ENCODE results near the gene MPND.

The MPND gene

DNA sequence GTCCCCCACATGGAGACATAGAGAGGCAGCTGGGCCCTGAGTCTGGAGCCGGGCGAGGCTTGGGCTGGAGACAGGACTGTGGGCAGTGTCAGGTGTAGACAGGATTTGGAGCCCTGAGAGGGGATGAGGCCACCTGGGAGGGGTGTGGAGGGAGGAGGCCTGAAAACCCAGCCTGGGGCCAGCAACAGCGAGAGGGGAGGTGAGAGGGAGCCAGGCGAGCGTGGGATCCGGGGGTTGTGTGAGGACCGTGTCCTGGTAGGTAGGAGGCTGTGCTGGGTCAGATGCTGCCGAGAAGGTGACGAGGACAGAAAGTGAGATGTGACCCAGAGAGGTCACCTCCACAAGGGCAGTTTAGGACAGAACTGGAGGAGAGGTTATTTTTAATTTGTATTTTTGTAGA lies 7.4 kb downstream of the MPND start:
- DNase-seq = no peak

DNA sequence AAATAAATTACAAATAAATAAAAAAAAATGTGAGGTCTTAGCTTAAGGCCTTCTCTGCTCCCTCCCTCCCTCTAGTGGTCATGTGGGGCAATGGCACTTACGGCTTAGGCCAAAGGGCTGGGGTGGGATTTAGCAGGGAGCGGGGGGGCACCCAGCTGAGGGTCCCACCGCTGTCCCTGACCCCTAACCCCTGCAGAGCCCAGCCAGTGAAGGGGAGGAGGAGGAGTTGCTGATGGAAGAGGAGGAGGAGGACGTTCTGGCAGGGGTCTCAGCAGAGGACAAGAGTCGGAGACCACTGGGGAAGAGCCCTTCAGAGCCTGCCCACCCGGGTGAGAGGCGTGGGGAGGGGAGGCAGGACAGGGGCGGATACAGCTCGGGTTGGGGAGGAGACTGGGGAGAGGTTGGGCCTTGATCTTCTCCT lies 9.3 kb downstream of the MPND start:
- DNase-seq = peak; percentile 50

DNA sequence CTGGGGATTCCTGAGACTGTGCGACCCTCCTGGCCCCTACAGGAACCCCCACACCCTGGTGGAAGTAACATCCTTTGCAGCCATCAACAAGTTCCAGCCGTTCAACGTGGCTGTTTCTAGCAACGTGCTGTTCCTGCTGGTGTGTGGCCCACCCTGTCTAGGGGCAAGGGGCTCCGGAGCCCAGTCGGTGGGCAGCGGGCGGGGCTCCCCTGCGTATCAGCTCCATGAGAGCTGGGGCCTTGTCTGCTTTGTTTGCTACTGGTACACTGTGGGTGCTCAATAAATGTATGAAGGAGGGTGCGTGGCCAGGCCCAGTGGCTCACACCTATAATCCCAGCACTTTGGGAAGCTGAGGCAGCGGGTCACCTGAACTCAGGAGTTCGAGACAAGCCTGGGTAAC lies 10.9 kb downstream of the MPND start:
- no peak for DNase-seq

DNA sequence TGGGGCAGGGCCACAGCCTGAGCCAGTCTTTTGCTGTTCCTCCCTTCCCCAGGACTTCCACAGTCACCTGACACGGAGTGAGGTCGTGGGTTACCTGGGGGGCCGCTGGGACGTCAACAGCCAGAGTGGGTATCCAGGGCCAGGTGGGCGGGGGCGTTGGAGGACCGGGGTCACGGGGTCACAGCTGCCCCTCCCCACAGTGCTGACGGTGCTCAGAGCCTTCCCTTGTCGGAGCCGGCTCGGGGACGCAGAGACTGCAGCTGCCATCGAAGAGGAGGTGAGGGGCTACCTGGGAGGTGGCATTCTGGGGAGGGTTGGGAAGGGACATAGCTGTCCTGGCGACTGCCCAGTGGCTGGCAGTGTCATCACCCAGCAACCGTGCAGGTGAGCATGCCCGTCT lies 11.5 kb downstream of the MPND start:
- DNase-seq = no peak

DNA sequence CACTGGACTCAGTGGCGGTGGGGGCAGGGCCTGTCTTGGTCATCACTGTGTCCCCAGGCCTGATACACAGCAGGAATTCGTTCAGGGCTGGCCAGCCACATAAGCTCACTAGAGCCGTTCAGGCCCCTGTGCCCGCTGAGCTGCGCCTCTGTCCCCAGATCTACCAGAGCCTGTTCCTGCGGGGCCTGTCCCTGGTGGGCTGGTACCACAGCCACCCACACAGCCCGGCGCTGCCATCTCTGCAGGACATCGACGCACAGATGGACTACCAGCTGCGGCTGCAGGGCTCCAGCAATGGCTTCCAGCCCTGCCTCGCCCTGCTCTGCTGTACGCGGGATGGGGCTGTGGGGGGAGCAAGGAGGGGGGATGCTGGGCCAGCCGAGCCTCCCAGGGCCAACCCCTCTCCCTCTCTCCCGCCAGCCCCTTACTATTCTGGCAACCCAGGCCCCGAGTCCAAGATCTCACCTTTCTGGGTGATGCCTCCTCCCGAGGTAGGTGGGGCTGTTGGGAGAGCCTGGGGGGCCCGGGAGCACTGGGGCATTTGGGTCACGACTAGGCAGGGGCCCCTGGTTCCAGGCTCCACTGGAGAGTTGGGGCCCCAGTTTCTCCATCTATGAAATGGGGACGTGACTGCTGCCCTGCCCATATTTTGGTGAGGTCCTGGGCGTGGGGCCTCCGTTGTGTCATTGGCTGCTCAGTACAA lies 13.9 kb downstream of the MPND start:
- DNase-seq = no peak

DNA sequence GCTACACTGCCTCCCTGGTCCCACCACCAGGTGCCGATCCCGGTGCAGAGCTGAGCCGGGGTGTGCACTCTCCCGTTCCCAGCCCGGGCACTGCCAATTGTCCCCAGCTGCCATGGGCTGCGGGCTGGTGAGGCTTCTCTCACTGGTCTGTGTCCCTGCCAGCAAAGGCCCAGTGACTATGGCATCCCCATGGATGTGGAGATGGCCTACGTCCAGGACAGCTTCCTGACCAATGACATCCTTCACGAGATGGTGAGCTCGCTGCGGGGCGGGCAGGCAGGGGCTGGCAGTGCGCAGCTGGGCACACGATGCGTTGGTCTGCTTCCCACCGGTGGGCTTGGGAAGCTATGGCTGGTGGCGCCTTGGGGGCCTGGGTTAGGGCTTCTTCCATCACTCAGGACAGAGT lies 14.6 kb downstream of the MPND start:
- DNase-seq = no peak

DNA sequence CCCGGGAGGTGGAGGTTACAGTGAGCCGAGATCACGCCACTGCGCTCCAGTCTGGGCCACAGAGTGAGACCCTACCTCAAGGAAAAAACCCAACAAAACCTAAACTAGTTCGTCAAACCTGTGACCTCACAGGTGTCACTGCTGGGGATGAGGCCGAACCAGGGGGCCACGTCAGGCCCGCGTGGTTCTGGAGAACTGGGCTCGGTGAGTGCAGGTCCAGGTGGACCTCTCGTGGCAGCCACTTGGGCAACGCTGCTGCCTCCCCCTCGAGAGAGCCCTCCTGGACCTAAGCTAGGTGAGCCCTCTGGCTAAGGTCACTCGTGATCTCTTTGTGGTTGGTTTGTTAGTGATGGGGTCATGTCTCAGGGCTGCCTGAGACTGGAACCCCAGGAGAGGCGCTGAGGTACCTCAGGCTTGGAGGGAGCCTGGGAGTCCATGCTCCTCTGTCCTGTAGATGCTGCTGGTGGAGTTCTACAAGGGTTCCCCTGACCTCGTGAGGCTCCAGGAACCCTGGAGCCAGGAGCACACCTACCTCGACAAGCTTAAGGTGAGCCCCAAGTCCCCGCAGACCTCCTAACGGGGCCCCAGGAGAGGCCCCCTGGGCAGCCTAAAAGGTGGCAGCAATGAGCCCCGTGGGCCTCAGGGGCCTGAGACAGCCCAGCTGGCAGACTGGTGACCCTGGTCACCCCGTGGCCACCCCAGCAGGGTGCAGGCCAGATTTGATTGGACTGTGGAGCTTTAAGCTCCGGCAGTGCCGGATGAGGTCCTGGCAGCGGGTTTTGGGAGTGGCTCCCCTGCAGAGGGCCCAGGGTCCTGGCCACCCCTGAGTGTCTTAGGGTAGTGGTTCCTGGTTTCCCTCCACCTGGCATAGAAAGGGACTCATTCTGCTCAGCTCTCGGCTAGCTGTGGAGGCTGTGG lies 15.6 kb downstream of the MPND start:
- DNase-seq = no peak

DNA sequence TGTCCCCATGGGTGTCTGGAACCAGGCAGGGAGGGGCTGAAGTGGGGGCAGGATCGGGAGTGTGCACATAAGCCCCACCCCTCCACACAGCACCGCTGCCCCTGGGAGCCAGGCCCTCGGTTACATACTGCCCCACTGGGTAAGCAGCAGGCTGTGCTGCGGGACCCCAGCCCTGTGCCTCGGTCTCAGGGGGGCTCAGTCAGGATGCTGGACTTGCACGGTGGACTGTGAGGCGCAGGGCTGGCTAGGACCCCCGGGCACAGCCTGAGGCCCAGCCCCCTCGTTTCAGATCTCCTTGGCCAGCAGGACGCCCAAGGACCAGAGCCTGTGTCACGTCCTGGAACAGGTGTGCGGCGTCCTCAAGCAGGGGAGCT lies 16.3 kb downstream of the MPND start:
- DNase-seq = no peak

DNA sequence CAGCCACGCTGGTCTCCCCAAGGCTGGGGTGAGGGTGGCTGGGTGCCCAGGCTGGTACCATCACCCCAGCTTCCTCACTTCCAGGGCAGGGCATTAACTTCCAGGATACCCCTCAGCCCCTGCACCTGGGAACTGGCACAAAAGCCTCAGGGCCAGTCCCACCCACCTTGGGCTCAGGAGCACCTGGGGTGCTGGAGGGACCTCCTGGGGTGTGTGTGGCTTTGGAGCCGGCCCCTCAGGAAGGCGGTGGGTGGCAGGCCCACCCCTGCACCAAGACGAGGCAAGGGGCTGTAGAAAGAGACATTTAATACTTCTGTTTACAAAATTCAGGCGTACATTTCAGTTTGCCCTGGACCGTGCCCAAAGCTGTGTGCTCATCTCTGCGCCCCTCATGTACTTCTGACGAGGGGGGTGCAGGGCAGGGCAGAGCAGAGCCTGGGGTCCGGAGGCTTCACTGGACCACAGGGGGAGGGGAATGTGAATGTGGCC lies 16.8 kb downstream of the MPND start:
- no peak for DNase-seq

DNA sequence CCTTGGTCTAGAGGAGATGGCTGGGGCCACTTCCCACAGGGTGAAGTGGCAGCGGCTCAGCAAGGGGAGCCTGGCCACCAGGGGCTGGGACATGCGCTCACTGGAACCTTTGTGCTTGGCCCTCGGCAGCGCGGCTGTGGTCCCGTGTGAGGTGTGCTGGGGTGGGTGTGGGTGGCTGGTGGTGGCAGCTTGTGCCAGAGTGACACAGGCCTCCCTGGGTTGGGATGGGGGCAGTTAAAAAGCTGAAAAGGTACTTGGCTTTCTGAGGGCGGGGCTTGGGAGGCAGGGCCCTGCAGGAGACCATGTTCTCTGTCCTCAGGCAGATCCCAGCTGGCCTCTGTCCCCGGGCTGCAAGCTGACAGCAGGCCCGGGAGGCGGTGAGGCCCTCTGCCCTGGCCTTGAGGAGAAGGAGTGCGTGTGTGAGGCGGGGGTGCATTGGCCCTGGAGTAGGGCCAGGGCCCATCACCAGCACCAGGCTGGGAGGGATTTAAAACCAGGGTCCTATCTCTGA lies 17.3 kb downstream of the MPND start:
- no peak for DNase-seq

DNA sequence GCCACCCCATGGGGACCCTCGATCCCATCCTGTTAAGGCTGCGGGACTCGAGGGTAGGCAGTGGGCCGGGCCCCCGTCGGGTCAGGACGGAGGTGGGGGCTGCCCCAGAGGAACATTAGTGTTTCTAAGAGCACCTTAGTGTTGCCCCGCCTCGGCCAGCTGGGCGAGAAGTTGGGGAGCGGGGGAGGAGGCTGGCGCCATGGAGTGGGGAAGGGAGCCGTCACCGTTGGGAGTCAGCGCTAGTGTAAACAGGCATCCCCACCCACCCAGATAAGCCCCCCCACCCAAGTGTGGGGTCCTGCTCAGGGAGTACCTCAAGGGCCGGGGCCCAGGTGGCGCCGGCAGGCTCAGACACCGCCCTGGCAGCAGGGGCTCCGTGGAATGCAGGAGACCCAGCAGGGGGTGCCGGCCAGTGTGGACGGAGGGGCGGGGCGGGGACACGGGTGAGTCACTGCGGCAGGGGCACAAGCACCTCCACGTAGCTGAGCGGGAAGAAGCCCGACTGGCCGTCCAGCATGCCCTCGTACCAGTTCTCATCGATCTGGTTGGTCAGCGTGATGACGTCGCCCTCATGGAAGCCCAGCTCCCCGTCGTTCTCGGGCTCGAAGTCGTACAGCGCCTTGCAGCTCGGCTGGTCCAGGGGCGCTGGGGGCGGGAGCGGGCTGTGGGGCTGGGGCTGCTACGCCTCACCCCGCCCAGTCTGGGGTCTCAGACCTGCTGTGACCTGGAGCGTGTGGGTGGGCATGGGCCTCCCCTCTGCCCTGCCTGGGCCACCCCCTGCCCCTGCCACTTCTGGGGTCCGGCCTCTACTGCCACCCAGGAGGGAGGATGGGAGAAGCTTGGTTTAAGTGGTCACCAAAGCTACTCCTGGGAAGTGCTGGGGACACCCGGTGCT lies 18.0 kb downstream of the MPND start:
- no peak for DNase-seq

DNA sequence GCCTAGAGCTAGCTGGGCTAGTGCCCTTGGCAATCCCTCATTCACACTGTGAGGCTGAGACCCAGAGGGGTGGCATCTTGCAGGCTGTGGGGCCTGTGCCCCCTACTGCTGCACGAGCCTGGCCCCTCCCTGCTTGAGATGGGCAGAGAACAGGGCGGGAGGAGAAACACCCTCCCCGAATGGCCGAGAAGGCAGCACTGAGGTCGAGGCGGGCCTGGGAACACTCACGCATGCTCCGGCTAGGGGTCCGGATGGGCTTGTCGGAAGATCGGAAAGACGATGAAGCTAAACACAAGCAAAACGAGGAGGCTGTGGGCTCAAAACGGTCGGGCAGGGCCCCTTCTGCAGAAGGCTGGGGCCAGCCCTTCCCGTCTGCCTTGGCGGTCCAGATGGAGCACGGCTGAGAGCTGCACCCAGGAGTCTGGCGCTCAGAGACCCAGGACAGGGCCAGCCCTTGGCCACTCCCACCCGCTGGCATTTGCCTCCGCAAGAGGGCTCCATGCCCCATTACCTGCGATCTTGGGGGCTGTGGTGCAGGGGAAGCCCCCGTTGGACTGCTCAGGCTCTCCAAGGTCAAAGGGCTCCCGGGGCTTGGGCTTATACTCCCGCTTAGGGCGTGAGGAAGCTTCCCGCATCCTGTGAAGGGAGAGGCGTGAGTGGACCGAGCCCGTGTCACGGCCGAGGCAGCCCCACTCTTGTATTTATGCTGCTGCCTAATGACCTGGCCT lies 18.9 kb downstream of the MPND start:
- DNase-seq = no peak

DNA sequence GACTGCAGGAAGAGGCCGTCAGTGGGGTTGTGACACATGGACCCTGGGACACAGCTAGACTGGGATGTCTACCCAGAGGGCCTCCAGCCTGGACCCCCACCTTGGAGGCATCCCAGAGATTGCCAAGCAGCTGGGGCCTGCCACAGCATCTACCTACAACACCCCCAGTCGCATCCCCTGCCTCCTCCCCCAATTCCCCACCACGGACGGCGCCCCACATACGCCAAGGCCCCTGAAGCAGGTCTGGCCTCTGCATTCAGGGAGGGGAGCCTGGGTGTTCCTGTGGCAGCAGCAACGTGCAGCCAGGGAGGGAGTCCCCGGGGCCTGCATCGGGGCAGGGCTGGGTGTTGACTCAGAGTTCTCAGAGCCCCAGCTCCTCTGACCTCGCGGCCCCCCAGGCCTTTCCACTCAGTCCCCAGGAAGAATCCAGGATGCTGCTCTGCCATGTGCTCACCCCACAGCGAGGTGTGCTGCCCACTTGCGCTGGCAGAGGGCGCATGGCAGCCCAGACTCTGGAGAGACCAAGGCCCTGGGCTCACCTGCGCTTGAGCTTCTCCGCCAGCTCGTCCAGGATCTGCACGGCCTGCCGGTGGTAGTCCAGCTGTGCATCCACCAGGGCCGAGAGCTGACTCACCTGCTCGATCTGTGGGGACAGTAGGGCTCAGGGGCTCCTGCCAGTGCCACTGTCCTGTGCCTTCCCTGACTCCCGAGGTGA lies 19.6 kb downstream of the MPND start:
- DNase-seq = no peak

DNA sequence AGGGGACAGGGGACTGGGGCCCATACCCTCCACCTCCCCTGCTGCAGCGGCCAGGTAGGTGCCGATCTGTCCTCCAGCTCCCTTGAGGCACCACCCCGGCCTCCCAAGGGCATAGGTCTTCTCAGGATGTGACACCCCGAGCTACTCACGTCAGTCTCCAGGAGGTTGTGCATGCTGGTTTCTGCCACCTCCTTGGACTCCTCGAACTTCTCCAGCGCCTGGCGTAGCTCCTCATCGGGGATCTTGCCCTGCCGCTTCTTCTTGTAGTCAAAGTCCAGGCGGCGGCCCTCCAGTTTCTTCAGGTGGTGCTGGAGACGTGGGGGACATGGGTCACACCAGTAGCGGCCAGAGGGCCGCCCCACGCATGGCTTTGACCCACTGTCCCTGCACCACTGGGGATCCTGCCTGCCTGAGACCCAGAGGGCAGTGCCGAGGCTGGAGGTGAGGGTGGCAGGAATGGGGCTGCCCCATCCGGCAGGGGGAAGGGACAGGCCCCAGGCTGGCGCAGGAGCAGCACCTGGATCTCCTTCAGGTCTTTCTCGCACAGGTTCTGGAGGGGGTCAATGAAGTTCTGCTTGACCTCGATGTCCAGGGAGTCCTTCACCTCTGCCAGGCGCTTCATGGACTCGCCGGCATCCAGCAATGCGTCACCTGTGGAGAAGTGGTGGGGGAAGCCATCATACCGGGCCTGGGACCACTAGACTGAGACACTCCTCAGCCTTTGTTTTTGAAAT lies 20.4 kb downstream of the MPND start:
- no peak for DNase-seq

DNA sequence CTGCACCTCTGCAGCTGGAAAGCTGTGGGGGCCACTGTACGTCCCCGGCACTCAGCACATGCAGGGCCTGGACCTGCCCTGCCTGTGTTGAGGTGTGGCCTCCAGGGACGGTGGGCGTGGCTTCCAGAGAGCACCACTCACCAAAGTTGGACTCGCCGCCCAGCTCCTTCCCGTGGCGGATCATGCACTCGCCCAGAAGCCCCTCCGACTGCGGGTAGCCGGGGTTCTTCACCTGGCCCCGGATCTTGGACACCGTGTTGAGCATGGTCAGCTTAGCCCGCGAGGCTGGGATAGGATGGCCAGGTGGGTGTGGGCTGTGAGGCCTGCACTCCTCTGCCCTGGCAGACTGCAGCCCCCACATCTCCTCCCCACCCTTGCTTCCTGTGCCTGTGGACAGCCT lies 22.0 kb downstream of the MPND start:
- no peak for DNase-seq

DNA sequence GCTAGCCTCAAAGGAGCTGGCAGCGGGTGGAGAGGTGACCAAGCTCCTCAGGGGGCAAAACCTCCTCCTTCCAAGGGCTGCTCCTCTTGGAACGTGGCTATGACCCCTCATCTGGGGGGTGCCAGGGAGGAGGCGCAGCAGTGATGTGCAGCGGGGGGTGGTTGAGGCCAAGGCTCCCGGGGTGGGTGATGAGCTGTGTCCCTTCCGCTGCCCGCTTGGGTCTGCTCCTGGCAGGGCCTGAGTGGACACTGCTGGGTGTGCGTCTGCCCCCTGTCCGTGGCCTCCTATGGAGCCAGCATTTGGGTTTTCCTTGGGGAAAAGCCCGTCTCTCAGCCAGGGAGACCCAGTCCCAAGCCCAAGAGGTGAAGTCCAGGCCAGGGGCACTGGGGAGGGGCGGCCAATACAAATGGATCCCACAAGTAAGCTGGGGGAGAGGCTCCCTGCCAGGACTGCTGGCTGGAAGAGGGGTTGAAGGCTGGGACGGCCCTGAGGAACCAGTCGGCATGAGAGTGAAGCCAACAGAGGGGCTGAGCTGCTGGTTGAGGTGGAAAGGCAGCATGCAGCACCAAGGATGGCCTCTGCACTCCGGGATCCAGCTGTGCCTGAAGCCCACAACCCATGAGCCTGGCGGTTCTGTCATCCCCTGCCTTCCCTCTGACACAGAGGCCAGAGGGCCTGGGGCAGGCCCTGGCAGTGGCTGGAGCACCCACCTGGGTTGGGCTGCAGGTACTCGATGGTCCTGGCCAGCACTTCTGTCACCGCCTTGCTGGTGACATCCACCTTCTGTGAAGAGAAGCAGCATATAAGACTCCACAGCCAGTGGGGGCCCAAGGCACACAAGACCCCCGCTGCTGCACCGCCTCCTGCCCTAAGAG lies 22.7 kb downstream of the MPND start:
- no peak for DNase-seq

DNA sequence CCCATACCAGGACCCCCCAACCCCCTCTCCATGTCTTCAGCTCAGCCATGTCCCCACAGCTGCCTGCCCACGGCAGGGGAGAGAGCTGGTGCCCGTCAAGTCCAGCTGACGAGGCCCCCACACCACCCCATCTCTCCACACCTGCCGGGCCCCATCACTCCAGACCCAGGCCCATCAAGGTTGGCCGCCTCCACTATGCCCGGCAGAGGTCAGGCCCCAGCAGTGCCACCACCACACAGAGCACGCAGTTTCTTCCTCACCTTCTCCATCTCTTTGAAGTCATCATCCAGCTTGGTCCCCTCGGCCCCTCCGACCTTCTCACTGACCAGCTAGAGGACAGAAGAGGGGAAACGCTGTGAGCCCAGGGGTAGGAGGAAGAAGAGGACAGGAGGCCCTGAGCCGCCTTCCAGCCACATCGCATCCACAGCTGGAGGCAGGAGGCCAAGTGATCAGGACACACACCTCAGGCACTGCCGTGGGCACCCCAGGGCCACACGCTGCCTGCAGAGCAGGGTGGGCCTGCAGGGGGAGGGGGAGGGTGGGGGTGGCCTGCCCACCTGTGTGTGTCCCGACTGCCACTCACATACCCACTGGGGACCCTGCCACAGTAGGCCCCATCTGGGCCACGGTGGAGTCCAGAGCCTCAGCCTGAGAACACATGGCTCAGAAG lies 23.4 kb downstream of the MPND start:
- no peak for DNase-seq

DNA sequence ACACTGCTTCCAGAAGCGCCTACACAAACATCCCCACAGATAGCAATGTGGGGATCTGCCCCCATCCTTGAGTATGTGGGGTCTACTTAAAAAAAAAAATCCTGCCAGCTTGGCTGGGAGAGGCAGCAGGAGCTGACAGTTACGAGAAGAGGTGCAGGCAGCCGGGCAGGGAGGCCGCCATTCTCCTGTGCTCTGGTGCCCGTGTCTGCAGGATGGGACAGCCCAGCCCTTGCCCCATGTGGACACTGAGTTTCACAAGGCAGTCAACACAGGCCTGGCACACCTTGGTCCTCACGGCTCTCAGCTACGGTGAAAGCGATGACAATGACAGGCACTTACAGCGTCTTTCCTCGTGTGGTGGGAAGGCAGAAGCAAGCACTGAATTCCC lies 24.0 kb downstream of the MPND start:
- no peak for DNase-seq

DNA sequence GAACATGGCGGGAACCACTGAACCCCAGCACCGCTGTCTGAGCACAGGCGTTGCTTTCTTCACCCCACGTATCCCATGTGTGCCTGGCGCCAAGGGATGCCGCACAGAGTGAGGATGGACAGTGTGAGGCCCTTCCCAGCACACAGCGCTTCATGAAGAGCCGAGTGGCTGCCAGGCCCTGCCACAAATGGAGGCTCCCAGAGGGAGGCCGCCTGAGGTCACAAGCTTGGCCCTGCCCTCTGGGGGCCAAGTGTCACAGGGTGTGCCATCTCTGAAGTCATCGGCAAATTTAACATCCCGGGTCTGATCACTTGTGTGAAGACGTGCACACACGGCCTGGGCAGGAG lies 24.4 kb downstream of the MPND start:
- DNase-seq = no peak

Measured in NCI-H1048 (cell line).